Psoas muscle (tissue), 8 donors: Measurements from ENCODE around the gene YAE1. TPM values are rescaled to one million over a fixed set of nuclear protein-coding genes. Genes with fewer than 3 reads are reported as not detected.

Source experiments
- ATAC-seq, 4 donors: fragments of 200-7000 bp; cut with Tn5 transposase; one replicate each; pipeline ENCODE4 v1.9.1; 2020; ENCODE audit warnings: moderate library complexity in 3 of 4, mild to moderate bottlenecking in 2 of 4
- DNase-seq, 2 donors: peaks; one replicate each; pipeline ENCODE4 v3.0.0-alpha.2; 2020
- H3K27ac ChIP-seq: fragments of 200-600 bp; one replicate; pipeline ENCODE4 v1.8.0; 2022
- H3K27me3 ChIP-seq, 3 donors: fragments of 200-600 bp in 1 of 3; one replicate each; pipeline versions ENCODE4 v1.6.1 to v1.8.0; 2013 to 2022; ENCODE audit warnings: low read length in 2 of 3, mild to moderate bottlenecking in 2 of 3, moderate library complexity in 1 of 3; ENCODE audit not compliant: insufficient read depth in 3 of 3
- H3K36me3 ChIP-seq, 2 donors: fragments of 200-600 bp in 1 of 2; one replicate each; pipeline versions ENCODE4 v1.6.1 to v1.8.0; 2013 to 2022; ENCODE audit warnings: low read depth in 1 of 2, mild to moderate bottlenecking in 1 of 2, moderate library complexity in 1 of 2; ENCODE audit not compliant: insufficient read depth in 1 of 2
- H3K4me1 ChIP-seq: fragments of 200-600 bp; one replicate; pipeline ENCODE4 v1.8.0; 2022
- H3K4me3 ChIP-seq: fragments of 200-600 bp; one replicate; pipeline ENCODE4 v1.8.0; 2022; ENCODE audit warnings: mild to moderate bottlenecking
- H3K9me3 ChIP-seq: fragments of 200-600 bp; one replicate; pipeline ENCODE4 v1.8.0; 2022
- CTCF ChIP-seq: fragments of 200-600 bp; IDR thresholded peaks from one replicate; pipeline ENCODE4 v1.8.0; 2022; ENCODE audit warnings: antibody characterized with exemption
- WGBS, 3 donors: extraction: QIAGEN DNeasy Blood & Tissue Kit; methylation state at CpG; one replicate each; pipeline versions ENCODE4 v1.1.6 to v1.1.7; 2013; 5-methylcytosine and 5-hydroxymethylcytosine counted together
- intact Hi-C, 2 donors: fragments of 100-400 bp; cut with DNase I; formaldehyde crosslinking; loops; one replicate each; pipeline versions ENCODE4 v1.11.0 to v1.14.2; 2022
- polyA plus RNA-seq, 3 donors: library from polyadenylated mRNA; stranded (reverse); fragments of 200-250 nt; gene quantifications; one replicate each; pipeline ENCODE4 v1.2.3, GENCODE V29; 2013
- total RNA-seq, 4 donors: library from RNA; stranded (reverse); fragmentation: NEBNext Ultra II Directional in 2 of 4; extraction: Animal tissue kit (Norgen Biotek cat#: 25700) in 2 of 4; gene quantifications; one replicate each; pipeline versions ENCODE4 v1.2.1 to v1.2.4, GENCODE V29; 2021 to 2023
- donor health status: healthy with polysubstance abuse.
- donor health status: DM: no; HTN: no; CAD: no; lungs with moderate emphysema.
- donor health status: Bipolar disorder and iron deficiency.
- donor health status: healthy.
- donor health status: DM: yes; HTN: yes; CAD: no.
- donor health status: DM: no; HTN: no; CAD: no.
- donor health status: DM: no; HTN: no; CAD: no.
- donor health status: DM: yes; HTN: yes; CAD: no.

YAE1 gene
- total and polyA plus RNA-seq, 7 donors = 7.6 to 20.9 (median 15.1) TPM

GRCh38 chr7:39594988-39595620 is 28.9 kb downstream of the YAE1 start:
- intact Hi-C loops = no loop called here
- Histone ChIP-seq H3K9me3 (no peaks in the 10 kb centered on the region), H3K27ac (no peak overlapping the region), H3K36me3 (no peaks in the 10 kb centered on the region), H3K27me3 (no peaks in the 10 kb centered on the region), H3K4me3 (no peak overlapping the region), H3K4me1 (no peaks in the 10 kb centered on the region)
- no peak for ATAC-seq
- no peak for TF ChIP-seq CTCF
- WGBS, 3 donors = 47 to 54% (median 51%) methylated on average over 5 of the region's 5 CpGs
- DNase-seq = no peak

GRCh38 chr7:39602351-39602750 is 36.1 kb downstream of the YAE1 start:
- ATAC-seq = no peak
- H3K27ac ChIP-seq = no peak overlapping the region
- H3K27me3 ChIP-seq = no peaks in the 10 kb centered on the region
- TF ChIP-seq CTCF = no peak
- intact Hi-C loops = no loop called here
- H3K9me3 ChIP-seq = no peaks in the 10 kb centered on the region
- no peak overlapping the region for H3K4me3 ChIP-seq
- no peaks in the 10 kb centered on the region for H3K36me3 ChIP-seq
- no peak for DNase-seq
- H3K4me1 ChIP-seq = no peaks in the 10 kb centered on the region
- WGBS, 3 donors = 44 to 66% (median 62%) methylated on average over 2 of the region's 2 CpGs

- no peak overlapping the region for H3K27ac ChIP-seq
- DNase-seq = no peak
- H3K27me3 ChIP-seq = peaks cover 0 to 7% (median 0%) of the 10 kb centered on the region in 3 donors
- no peak for TF ChIP-seq CTCF
- intact Hi-C loops = no loop called here
- no peak for ATAC-seq
- no peak overlapping the region for H3K4me3 ChIP-seq
- no peaks in the 10 kb centered on the region for H3K9me3 ChIP-seq
- no peaks in the 10 kb centered on the region for H3K36me3 ChIP-seq
- no peaks in the 10 kb centered on the region for H3K4me1 ChIP-seq
Observed at GRCh38 chr7:39603924-39604323, 37.7 kb downstream of the YAE1 start.

- WGBS, 3 donors = 87 to 100% (median 94%) methylated on average over 1 of the region's 1 CpG
- H3K27ac ChIP-seq = no peak overlapping the region
- no peaks in the 10 kb centered on the region for H3K4me1 ChIP-seq
- no peaks in the 10 kb centered on the region for H3K36me3 ChIP-seq
- intact Hi-C loops = no loop called here
- H3K4me3 ChIP-seq = no peak overlapping the region
- no peak for TF ChIP-seq CTCF
- no peak for DNase-seq
- peaks cover 0 to 13% (median under 1%) of the 10 kb centered on the region in 3 donors for H3K27me3 ChIP-seq
- ATAC-seq = no peak
- H3K9me3 ChIP-seq = no peaks in the 10 kb centered on the region
Observed at GRCh38 chr7:39605087-39605486, 38.9 kb downstream of the YAE1 start.

GRCh38 chr7:39606352-39606751 is 40.1 kb downstream of the YAE1 start:
- H3K9me3 ChIP-seq = no peaks in the 10 kb centered on the region
- no peaks in the 10 kb centered on the region for H3K36me3 ChIP-seq
- no peak for DNase-seq
- intact Hi-C loops = no loop called here
- no peak for ATAC-seq
- no peak for TF ChIP-seq CTCF
- peaks cover 0 to 13% (median 1%) of the 10 kb centered on the region in 3 donors for H3K27me3 ChIP-seq
- H3K4me1 ChIP-seq = no peaks in the 10 kb centered on the region
- no peak overlapping the region for H3K27ac ChIP-seq
- H3K4me3 ChIP-seq = no peak overlapping the region
- WGBS, 3 donors = 80 to 82% (median 81%) methylated on average over 2 of the region's 2 CpGs
